Testis (tissue), 3 donors: ENCODE measurements around the gene ATP7B. TPM values are rescaled to one million over a fixed set of nuclear protein-coding genes. Genes with fewer than 3 reads are reported as not detected.

Experiments
- DNase-seq: peaks from one replicate; pipeline ENCODE4 v3.0.0-alpha.2; 2019
- H3K27ac ChIP-seq, 2 donors: fragments of 200-600 bp; sonication (generic); one replicate each; pipeline ENCODE4 v1.5.1; 2019
- H3K27me3 ChIP-seq: fragments of 200-600 bp; sonication (generic); one replicate; pipeline ENCODE4 v1.5.1; 2019
- H3K36me3 ChIP-seq: fragments of 200-600 bp; sonication (generic); one replicate; pipeline ENCODE4 v1.5.1; 2017; ENCODE audit warnings: low read depth; ENCODE audit errors: missing control alignments
- H3K4me1 ChIP-seq: fragments of 200-600 bp; sonication (generic); one replicate; pipeline ENCODE4 v1.5.1; 2019
- H3K4me3 ChIP-seq, 2 donors: fragments of 200-600 bp; sonication (generic); one replicate each; pipeline ENCODE4 v1.5.1; 2017 to 2019
- H3K9me3 ChIP-seq: fragments of 200-600 bp; sonication (generic); one replicate; pipeline ENCODE4 v1.5.1; 2017
- CTCF ChIP-seq, 3 experiments: fragments of 450-650 bp in 2 of 3; fragments of 200-600 bp in 1 of 3; sonication (generic) in 1 of 3; IDR thresholded peaks; one replicate each; pipeline ENCODE4 v1.5.1; 2016 to 2019; ENCODE audit warnings: antibody characterized with exemption in 3 of 3, mild to moderate bottlenecking in 2 of 3, moderate library complexity in 1 of 3
- POLR2A ChIP-seq: fragments of 450-650 bp; IDR thresholded peaks from one replicate; pipeline ENCODE4 v1.6.1; 2017; ENCODE audit warnings: antibody characterized with exemption, mild to moderate bottlenecking, moderate library complexity
- WGBS, 2 donors: methylation state at CpG; one replicate each; pipeline ENCODE4 v1.1.5; 2018; 5-methylcytosine and 5-hydroxymethylcytosine counted together
- intact Hi-C: fragments of 100-400 bp; cut with DNase I; formaldehyde crosslinking; loops from one replicate; pipeline ENCODE4 v1.15.1; 2023; ENCODE audit warnings: low total_unique reads
- polyA plus RNA-seq: library from polyadenylated mRNA; stranded (reverse); fragments of 350-450 nt; fragmentation: Illumina TruSeq; extraction: RNeasy Lipid Tissue Mini Kit (QIAGEN cat#74804); gene quantifications from one replicate; pipeline ENCODE4 v1.2.3, GENCODE V29; 2014; ENCODE audit warnings: low read depth, low replicate concordance; ENCODE audit not compliant: insufficient read depth
- total RNA-seq, 2 donors: library from RNA; depleted of rRNA; stranded (reverse); fragments of >200 nt; gene quantifications; one replicate each; pipeline ENCODE4 v1.2.3, GENCODE V29; 2016

The ATP7B gene
- total and polyA plus RNA-seq, 3 donors from 2014 or later: 18.7 to 47.9 (median 41.3) TPM

DNA sequence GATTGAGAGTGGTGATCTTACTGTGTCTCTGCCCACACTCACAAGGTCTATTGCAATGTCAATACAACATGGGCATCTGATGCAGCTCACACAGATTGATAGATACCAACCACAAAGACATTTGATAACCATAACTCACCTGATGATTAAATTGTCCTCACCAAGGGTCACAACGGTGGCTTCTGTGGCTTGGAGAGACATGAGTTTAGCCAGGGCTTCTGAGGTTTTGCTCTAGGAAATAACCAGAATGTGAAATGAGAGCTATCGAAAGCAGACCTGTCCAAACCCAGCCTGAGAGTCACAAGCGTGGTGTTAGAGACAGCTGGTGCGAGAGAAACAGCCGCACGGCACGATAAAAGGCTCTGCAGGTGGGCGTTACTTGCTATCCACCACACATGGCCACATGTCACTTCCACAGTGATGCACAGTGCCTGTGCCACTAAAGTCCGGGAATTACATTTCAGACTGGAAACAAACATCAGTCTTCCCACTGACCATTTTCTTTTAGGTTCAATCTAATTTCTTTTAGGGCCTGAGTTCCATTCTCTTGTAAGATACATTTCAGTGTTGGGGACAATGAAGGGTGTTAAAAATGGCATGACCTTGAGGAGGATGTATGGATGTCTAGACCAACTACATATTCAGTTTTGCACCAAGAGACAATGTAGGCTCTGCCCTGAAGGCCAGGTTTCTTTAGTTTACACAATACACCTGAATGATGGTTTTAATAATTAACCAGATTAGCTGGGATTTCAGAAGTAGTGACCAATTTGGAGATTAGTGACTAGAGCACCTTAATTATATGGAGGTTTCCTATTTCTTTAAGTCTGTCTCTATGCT lies 53.7 kb downstream of the ATP7B start:
- WGBS, 2 donors: 87 to 92% methylated on average over 9 of the region's 9 CpGs

GRCh38 chr13:51956717-51957116 lies 54.5 kb downstream of the ATP7B start:
- Histone ChIP-seq H3K4me3 (no peak overlapping the region), H3K27me3 (no peaks in the 10 kb centered on the region), H3K9me3 (no peaks in the 10 kb centered on the region), H3K27ac (no peak overlapping the region), H3K4me1 (no peaks in the 10 kb centered on the region), H3K36me3 (no peaks in the 10 kb centered on the region)
- TF ChIP-seq CTCF (IDR thresholded peaks at IDR 0.05) (no peak), POLR2A (no peak)
- intact Hi-C loops: no loop called here
- DNase-seq: no peak

More for the DNA sequence above, 53.7 kb downstream of the ATP7B start:
- intact Hi-C loops: no loop called here
- Histone ChIP-seq H3K36me3 (no peaks in the 10 kb centered on the region), H3K4me3 (no peak overlapping the region), H3K4me1 (no peaks in the 10 kb centered on the region), H3K27me3 (no peaks in the 10 kb centered on the region), H3K9me3 (no peaks in the 10 kb centered on the region), H3K27ac (no peak overlapping the region)
- no peak for DNase-seq
- TF ChIP-seq CTCF (IDR thresholded peaks at IDR 0.05) (no peak), POLR2A (no peak)

DNA sequence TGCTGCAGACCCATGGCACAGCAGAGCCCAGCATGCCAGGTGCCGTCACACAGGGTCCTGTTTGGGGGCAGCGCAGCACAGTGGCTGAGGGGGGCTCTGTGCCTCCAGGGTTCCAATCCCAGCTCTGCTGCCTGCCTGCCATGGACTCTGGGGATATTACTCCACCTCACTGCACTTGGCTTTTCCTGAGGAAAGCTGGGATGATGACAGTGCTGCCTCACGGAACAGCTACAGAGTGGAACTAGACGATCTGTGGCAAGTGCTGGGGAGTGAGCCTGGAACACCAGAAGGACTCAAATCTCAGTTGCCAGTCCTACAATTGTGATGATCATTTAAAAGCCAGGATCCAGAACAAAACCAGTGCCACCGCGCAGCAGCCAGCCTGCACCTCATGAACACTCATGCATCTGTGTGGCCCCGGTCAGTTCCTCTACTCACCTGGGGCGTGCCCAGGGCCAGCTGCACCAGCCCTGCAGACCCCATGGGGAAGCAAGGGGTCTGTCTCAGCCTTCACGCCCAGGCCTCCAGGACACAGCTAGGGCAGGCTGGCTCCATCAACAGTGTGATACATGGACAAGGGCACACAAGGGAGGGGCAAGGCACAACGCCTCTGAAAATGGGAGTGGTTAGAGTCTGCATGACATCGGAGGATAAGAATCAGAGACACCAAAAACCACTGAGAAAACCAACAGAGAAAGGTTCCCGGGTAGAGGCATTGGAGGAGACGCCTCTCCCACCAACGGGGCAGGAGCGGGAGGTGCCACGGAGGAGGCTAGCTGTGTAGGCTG lies 55.2 kb downstream of the ATP7B start:
- no peak overlapping the region for H3K27ac ChIP-seq
- WGBS, 2 donors: 91% methylated on average over 15 to 16 of the region's 16 CpGs
- H3K36me3 ChIP-seq: no peaks in the 10 kb centered on the region
- no peaks in the 10 kb centered on the region for H3K27me3 ChIP-seq
- TF ChIP-seq CTCF (IDR thresholded peaks at IDR 0.05): no peak
- no peak for TF ChIP-seq POLR2A
- no peaks in the 10 kb centered on the region for H3K4me1 ChIP-seq
- H3K9me3 ChIP-seq: no peaks in the 10 kb centered on the region
- no peak for DNase-seq
- H3K4me3 ChIP-seq: no peak overlapping the region
- intact Hi-C loops: no loop called here

- no peak for TF ChIP-seq CTCF (IDR thresholded peaks at IDR 0.05)
- no peak for TF ChIP-seq POLR2A
- WGBS, 2 donors: 90 to 94% methylated on average over 15 of the region's 15 CpGs
- intact Hi-C loops: no loop called here
- H3K4me3 ChIP-seq: no peak overlapping the region
- DNase-seq: no peak
- H3K27ac ChIP-seq: no peak overlapping the region
- H3K27me3 ChIP-seq: no peaks in the 10 kb centered on the region
- no peaks in the 10 kb centered on the region for H3K9me3 ChIP-seq
- H3K4me1 ChIP-seq: no peaks in the 10 kb centered on the region
- no peaks in the 10 kb centered on the region for H3K36me3 ChIP-seq
These were observed 55.9 kb downstream of the ATP7B start for GRCh38 chr13:51955281-51955771.
